ENCODE measurements around the gene DNAH8. TPM values are rescaled to one million over a fixed set of nuclear protein-coding genes. Genes with fewer than 3 reads are reported as not detected.

DNAH8 gene
- total and polyA plus RNA-seq, 2 experiments from 2014 or later = 0.03 to 0.15 TPM

DNA sequence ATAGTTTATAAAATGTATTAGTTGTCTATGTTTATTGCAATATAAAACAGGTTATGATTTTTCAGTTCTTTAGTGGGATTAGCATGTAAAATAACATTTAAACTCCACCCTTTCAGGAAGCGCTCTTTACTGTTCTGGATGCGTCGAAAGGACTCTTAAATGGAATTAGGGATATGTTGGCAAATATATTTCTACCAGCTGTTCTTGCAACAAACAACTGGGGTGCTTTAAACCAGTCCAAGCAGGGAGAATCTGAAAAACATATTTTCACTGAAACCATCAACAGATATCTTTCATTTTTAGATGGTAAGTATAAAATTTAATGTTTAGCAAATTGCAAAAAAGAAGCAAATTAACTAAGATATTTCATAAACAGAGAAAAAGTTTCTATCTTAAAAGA lies 21.8 kb downstream of the DNAH8 start:
- Histone ChIP-seq H4K20me1 (ENCODE audit: insufficient read depth, poor library complexity, severe bottlenecking) (no peaks in the 10 kb centered on the region), H3K36me3 (replicated peaks; ENCODE audit: insufficient read depth, low read depth) (no peaks in the 10 kb centered on the region), H3K4me1 (ENCODE audit: insufficient read depth) (no peaks in the 10 kb centered on the region), H3K79me2 (no peaks in the 10 kb centered on the region), H3K27me3 (no peaks in the 10 kb centered on the region), H3K27ac (no peak overlapping the region), H3K4me3 (no peak overlapping the region), H3K9me2 (replicated peaks; ENCODE audit: insufficient read depth) (no peaks in the 10 kb centered on the region), H3K4me2 (no peak overlapping the region), H2AFZ (no peak overlapping the region), H3K9me3 (ENCODE audit: low read depth) (no peaks in the 10 kb centered on the region)
- DNase-seq (ENCODE audit: low spot score) = no peak
- TF ChIP-seq, protein P1, sequence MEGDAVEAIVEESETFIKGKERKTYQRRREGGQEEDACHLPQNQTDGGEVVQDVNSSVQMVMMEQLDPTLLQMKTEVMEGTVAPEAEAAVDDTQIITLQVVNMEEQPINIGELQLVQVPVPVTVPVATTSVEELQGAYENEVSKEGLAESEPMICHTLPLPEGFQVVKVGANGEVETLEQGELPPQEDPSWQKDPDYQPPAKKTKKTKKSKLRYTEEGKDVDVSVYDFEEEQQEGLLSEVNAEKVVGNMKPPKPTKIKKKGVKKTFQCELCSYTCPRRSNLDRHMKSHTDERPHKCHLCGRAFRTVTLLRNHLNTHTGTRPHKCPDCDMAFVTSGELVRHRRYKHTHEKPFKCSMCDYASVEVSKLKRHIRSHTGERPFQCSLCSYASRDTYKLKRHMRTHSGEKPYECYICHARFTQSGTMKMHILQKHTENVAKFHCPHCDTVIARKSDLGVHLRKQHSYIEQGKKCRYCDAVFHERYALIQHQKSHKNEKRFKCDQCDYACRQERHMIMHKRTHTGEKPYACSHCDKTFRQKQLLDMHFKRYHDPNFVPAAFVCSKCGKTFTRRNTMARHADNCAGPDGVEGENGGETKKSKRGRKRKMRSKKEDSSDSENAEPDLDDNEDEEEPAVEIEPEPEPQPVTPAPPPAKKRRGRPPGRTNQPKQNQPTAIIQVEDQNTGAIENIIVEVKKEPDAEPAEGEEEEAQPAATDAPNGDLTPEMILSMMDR (IDR thresholded peaks at IDR 0.05; ENCODE audit: poor library complexity) = no peak
- no peak for TF ChIP-seq EZH2 (IDR thresholded peaks at IDR 0.05; ENCODE audit: borderline replicate concordance)
- no peak for TF ChIP-seq EZH2phosphoT487 (IDR thresholded peaks at IDR 0.05; ENCODE audit: low read depth, severe bottlenecking, unreplicated experiment)
- WGBS (ENCODE audit: low lambda C conversion rate, missing lambda C conversion rate) = 81% methylated on average over 3 of the region's 3 CpGs

DNA sequence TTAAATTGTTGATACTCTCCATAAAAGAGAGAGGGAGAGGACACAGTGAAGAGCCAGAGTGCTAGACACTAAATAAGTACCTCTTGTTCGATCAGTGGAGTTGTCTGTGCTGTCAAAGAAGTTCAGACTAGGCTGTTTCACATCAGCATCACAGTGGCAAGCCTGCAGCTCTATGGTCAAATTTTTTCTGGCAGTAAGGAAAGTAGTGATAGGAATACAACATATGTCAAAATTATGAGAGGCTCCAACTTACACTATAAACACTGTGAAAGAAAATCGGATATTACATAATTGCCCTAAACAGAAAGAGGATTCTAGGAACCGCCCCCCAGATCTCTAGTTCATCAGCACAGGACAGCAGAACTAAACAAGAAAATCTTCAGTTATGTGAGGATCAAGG lies 23.1 kb downstream of the DNAH8 start:
- H3K27me3 ChIP-seq = no peaks in the 10 kb centered on the region
- no peaks in the 10 kb centered on the region for H3K4me1 ChIP-seq (ENCODE audit: insufficient read depth)
- 64% methylated on average over 3 of the region's 3 CpGs for WGBS (ENCODE audit: low lambda C conversion rate, missing lambda C conversion rate)
- no peak overlapping the region for H3K4me3 ChIP-seq
- TF ChIP-seq, protein P1 (IDR thresholded peaks at IDR 0.05; ENCODE audit: poor library complexity) = no peak
- TF ChIP-seq EZH2 (IDR thresholded peaks at IDR 0.05; ENCODE audit: borderline replicate concordance) = no peak
- TF ChIP-seq EZH2phosphoT487 (IDR thresholded peaks at IDR 0.05; ENCODE audit: low read depth, severe bottlenecking, unreplicated experiment) = no peak
- no peaks in the 10 kb centered on the region for H3K36me3 ChIP-seq (replicated peaks; ENCODE audit: insufficient read depth, low read depth)
- H3K27ac ChIP-seq = no peak overlapping the region
- no peak overlapping the region for H3K4me2 ChIP-seq
- no peak for DNase-seq (ENCODE audit: low spot score)
- H3K9me2 ChIP-seq (replicated peaks; ENCODE audit: insufficient read depth) = no peaks in the 10 kb centered on the region
- no peaks in the 10 kb centered on the region for H3K79me2 ChIP-seq
- no peaks in the 10 kb centered on the region for H4K20me1 ChIP-seq (ENCODE audit: insufficient read depth, poor library complexity, severe bottlenecking)
- H3K9me3 ChIP-seq (ENCODE audit: low read depth) = no peaks in the 10 kb centered on the region
- H2AFZ ChIP-seq = no peak overlapping the region

DNA sequence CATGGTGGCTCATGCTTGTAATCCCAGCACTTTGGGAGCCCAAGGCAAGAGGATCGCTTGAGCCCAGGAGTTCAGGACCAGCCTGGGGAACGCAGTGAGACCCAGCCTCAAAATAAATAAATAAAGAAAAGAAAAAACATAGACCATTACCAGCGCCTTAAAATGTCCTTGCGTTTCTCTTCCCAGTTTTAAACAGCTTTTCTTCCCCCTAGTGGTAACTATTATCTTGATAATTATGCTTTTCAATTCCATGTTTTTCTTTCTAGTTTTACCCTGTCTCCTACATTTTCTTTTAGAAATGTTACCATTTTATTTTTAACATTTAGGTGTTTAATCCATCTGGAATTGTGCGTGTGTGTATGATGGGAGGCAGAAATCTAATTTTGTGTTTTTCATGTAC lies 24.4 kb downstream of the DNAH8 start:
- H3K27me3 ChIP-seq = no peaks in the 10 kb centered on the region
- H3K4me2 ChIP-seq = no peak overlapping the region
- H3K9me3 ChIP-seq (ENCODE audit: low read depth) = no peaks in the 10 kb centered on the region
- no peak overlapping the region for H3K4me3 ChIP-seq
- no peak for TF ChIP-seq EZH2 (IDR thresholded peaks at IDR 0.05; ENCODE audit: borderline replicate concordance)
- TF ChIP-seq EZH2phosphoT487 (IDR thresholded peaks at IDR 0.05; ENCODE audit: low read depth, severe bottlenecking, unreplicated experiment) = no peak
- TF ChIP-seq, protein P1 (IDR thresholded peaks at IDR 0.05; ENCODE audit: poor library complexity) = peak; percentile 49
- no peaks in the 10 kb centered on the region for H3K36me3 ChIP-seq (replicated peaks; ENCODE audit: insufficient read depth, low read depth)
- H3K79me2 ChIP-seq = no peaks in the 10 kb centered on the region
- 51% methylated on average over 5 of the region's 5 CpGs for WGBS (ENCODE audit: low lambda C conversion rate, missing lambda C conversion rate)
- no peaks in the 10 kb centered on the region for H3K4me1 ChIP-seq (ENCODE audit: insufficient read depth)
- no peaks in the 10 kb centered on the region for H3K9me2 ChIP-seq (replicated peaks; ENCODE audit: insufficient read depth)
- H4K20me1 ChIP-seq (ENCODE audit: insufficient read depth, poor library complexity, severe bottlenecking) = no peaks in the 10 kb centered on the region
- DNase-seq (ENCODE audit: low spot score) = no peak
- H3K27ac ChIP-seq = no peak overlapping the region
- H2AFZ ChIP-seq = no peak overlapping the region

DNA sequence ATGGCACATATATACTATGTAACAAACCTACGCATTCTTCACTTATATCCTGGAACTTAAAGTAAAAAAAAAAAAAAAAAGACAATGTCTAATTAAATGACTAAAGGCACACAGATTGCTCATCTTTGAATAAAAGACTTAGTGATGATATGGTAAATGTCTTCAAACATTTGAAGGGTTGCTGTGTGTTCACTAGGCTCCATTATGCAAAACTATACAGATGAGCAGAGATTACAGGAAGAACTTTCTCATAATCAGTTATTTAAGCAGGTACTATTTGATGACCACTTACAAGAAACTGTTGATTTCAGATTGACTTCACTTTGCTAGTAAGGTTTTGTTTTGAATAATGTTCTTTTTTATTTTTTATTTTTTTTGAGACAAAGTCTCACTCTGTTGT lies 34.4 kb downstream of the DNAH8 start:
- TF ChIP-seq EZH2 (IDR thresholded peaks at IDR 0.05; ENCODE audit: borderline replicate concordance) (no peak), EZH2phosphoT487 (IDR thresholded peaks at IDR 0.05; ENCODE audit: low read depth, severe bottlenecking, unreplicated experiment) (no peak)
- TF ChIP-seq, protein P1 (IDR thresholded peaks at IDR 0.05; ENCODE audit: poor library complexity) = no peak
- WGBS (ENCODE audit: low lambda C conversion rate, missing lambda C conversion rate) = 91% methylated on average over 1 of the region's 1 CpG

More for the DNA sequence above, 34.4 kb downstream of the DNAH8 start:
- no peak overlapping the region for H3K4me2 ChIP-seq
- H3K4me3 ChIP-seq = no peak overlapping the region
- no peaks in the 10 kb centered on the region for H4K20me1 ChIP-seq (ENCODE audit: insufficient read depth, poor library complexity, severe bottlenecking)
- no peaks in the 10 kb centered on the region for H3K27me3 ChIP-seq
- H3K27ac ChIP-seq = no peak overlapping the region
- no peaks in the 10 kb centered on the region for H3K9me3 ChIP-seq (ENCODE audit: low read depth)
- no peak overlapping the region for H2AFZ ChIP-seq
- no peaks in the 10 kb centered on the region for H3K79me2 ChIP-seq
- H3K9me2 ChIP-seq (replicated peaks; ENCODE audit: insufficient read depth) = no peaks in the 10 kb centered on the region
- no peaks in the 10 kb centered on the region for H3K36me3 ChIP-seq (replicated peaks; ENCODE audit: insufficient read depth, low read depth)
- no peak for DNase-seq (ENCODE audit: low spot score)
- H3K4me1 ChIP-seq (ENCODE audit: insufficient read depth) = no peaks in the 10 kb centered on the region
